Astrocyte (in vitro differentiated cells and primary cell): ENCODE data around the gene SHC3.

ENCODE experiments used
- CTCF ChIP-seq: IDR thresholded peaks from 2 replicates; pipeline ENCODE4 v1.5.1; 2011; ENCODE audit warnings: low read depth, mild to moderate bottlenecking, inconsistent platforms, low read length, moderate library complexity; ENCODE audit not compliant: insufficient read depth
- EZH2 ChIP-seq: IDR thresholded peaks from 2 replicates; pipeline ENCODE4 v1.6.1; 2012; ENCODE audit warnings: mild to moderate bottlenecking, low read length, inconsistent platforms; ENCODE audit not compliant: insufficient read depth

- TF ChIP-seq CTCF: no peak
- no peak for TF ChIP-seq EZH2
These were observed 118.6 kb downstream of the SHC3 start for GRCh38 chr9:89059925-89060506.
